SK-N-SH (cell line): ENCODE results near the gene CDH4. TPM values are rescaled to one million over a fixed set of nuclear protein-coding genes. Genes with fewer than 3 reads are reported as not detected.

ENCODE experiments used
- CTCF ChIA-PET: fragments of 300-600, 350-600 bp; formaldehyde crosslinking; extraction: SDS; loops from one replicate; lab custom pipeline; 2021; lab: Yijun Ruan, JAX
- POLR2A ChIA-PET: fragments of 350-600 bp; sonication (Branson Sonifier 250); formaldehyde crosslinking; extraction: SDS; loops from one replicate; lab custom pipeline; 2020; ENCODE audit warnings: antibody characterized with exemption, inconsistent platforms; lab: Yijun Ruan, JAX
- DNase-seq: peaks from one replicate; pipeline ENCODE4 v3.0.0; 2012
- H2AFZ ChIP-seq: fragments of 200-600 bp; sonication (generic); 2 replicates; pipeline ENCODE4 v1.8.1; 2016; ENCODE audit warnings: antibody characterized with exemption, mild to moderate bottlenecking, low read depth
- H3F3A ChIP-seq: fragments of 200-600 bp; sonication (generic); replicated peaks from 2 replicates; pipeline ENCODE3; 2016; ENCODE audit warnings: antibody characterized with exemption, mild to moderate bottlenecking; ENCODE audit not compliant: insufficient read depth
- H3K27ac ChIP-seq, 2 experiments: fragments of 200-500 bp in 1 of 2; fragments of 200-600 bp in 1 of 2; sonication (Bioruptor generic) in 1 of 2; sonication (generic), shearing (Covaris generic) in 1 of 2; 2 replicates each; pipeline versions ENCODE4 v1.5.1 to v1.6.1; 2014 to 2016; ENCODE audit warnings: low read depth in 2 of 2, inconsistent platforms in 1 of 2, low read length in 1 of 2, mild to moderate bottlenecking in 1 of 2, mixed read lengths in 1 of 2
- H3K27me3 ChIP-seq: fragments of 200-600 bp; sonication (generic), shearing (Covaris generic); 2 replicates; pipeline ENCODE4 v1.6.1; 2016; ENCODE audit warnings: mixed run types; ENCODE audit not compliant: insufficient read depth
- H3K36me3 ChIP-seq, 2 experiments: fragments of 200-500 bp in 1 of 2; fragments of 200-600 bp in 1 of 2; sonication (Bioruptor generic) in 1 of 2; sonication (generic) in 1 of 2; replicated peaks in 1 of 2; 2 replicates each; pipeline versions ENCODE3 to v1.5.1; 2014 to 2016; ENCODE audit warnings: low read length in 1 of 2, mild to moderate bottlenecking in 1 of 2; ENCODE audit not compliant: insufficient read depth in 2 of 2, control insufficient read depth in 1 of 2
- H3K4me1 ChIP-seq, 2 experiments: fragments of 200-500 bp in 1 of 2; fragments of 200-600 bp in 1 of 2; sonication (Bioruptor generic) in 1 of 2; sonication (generic), shearing (Covaris generic) in 1 of 2; 2 replicates each; pipeline versions ENCODE4 v1.5.1 to v1.6.1; 2014 to 2016; ENCODE audit warnings: low read depth in 1 of 2, low read length in 1 of 2, mixed run types in 1 of 2; ENCODE audit not compliant: insufficient read depth in 2 of 2, control insufficient read depth in 1 of 2
- H3K4me2 ChIP-seq: fragments of 200-600 bp; sonication (generic), shearing (Covaris generic); 2 replicates; pipeline ENCODE4 v1.6.1; 2017; ENCODE audit warnings: mixed run types
- H3K4me3 ChIP-seq, 2 experiments: fragments of 200-500 bp in 1 of 2; fragments of 200-600 bp in 1 of 2; sonication (Bioruptor generic) in 1 of 2; sonication (generic), shearing (Covaris generic) in 1 of 2; 2 replicates each; pipeline versions ENCODE4 v1.5.1 to v1.8.1; 2014 to 2016; ENCODE audit warnings: low read depth in 2 of 2, inconsistent platforms in 1 of 2, low read length in 1 of 2, mild to moderate bottlenecking in 1 of 2, mixed read lengths in 1 of 2, moderate library complexity in 1 of 2
- H3K79me2 ChIP-seq: fragments of 200-600 bp; sonication (generic); 2 replicates; pipeline ENCODE4 v1.8.1; 2017; ENCODE audit warnings: mild to moderate bottlenecking; ENCODE audit not compliant: insufficient read depth
- H3K9ac ChIP-seq: fragments of 200-600 bp; sonication (generic); 2 replicates; pipeline ENCODE4 v1.6.1; 2017; ENCODE audit warnings: mixed run types
- H3K9me2 ChIP-seq: fragments of 200-600 bp; sonication (generic); 2 replicates; pipeline ENCODE4 v1.6.1; 2017; ENCODE audit warnings: mixed run types
- H3K9me3 ChIP-seq: fragments of 200-600 bp; sonication (generic); 2 replicates; pipeline ENCODE4 v1.6.1; 2017; ENCODE audit warnings: mixed run types, mild to moderate bottlenecking, moderate library complexity
- H4K20me1 ChIP-seq: fragments of 200-600 bp; sonication (generic); 2 replicates; pipeline ENCODE4 v1.6.1; 2017; ENCODE audit warnings: mild to moderate bottlenecking, mixed run types; ENCODE audit not compliant: insufficient read depth
- CHD2 ChIP-seq: fragments of 150-350 bp; IDR thresholded peaks from 2 replicates; pipeline ENCODE4 v1.6.1; 2018; ENCODE audit warnings: low read length; ENCODE audit not compliant: partially characterized antibody
- EP300 ChIP-seq, 2 experiments: IDR thresholded peaks; 2 replicates each; pipeline versions ENCODE4 v1.4.0 to v1.6.1; 2012; ENCODE audit warnings: borderline replicate concordance in 1 of 2, low read depth in 1 of 2, low read length in 1 of 2
- FOSL2 ChIP-seq: IDR thresholded peaks from 2 replicates; pipeline ENCODE4 v1.4.0; 2012; ENCODE audit warnings: low read depth, mild to moderate bottlenecking, moderate library complexity, borderline replicate concordance
- IRF3 ChIP-seq: fragments of 150-350 bp; IDR thresholded peaks from 2 replicates; pipeline ENCODE4 v1.6.1; 2016; ENCODE audit warnings: mild to moderate bottlenecking, low read depth, low read length
- MAX ChIP-seq: IDR thresholded peaks from 2 replicates; pipeline ENCODE4 v1.4.0; 2012; ENCODE audit warnings: low read depth
- NRF1 ChIP-seq: IDR thresholded peaks from 2 replicates; pipeline ENCODE4 v1.6.1; 2012; ENCODE audit warnings: low read depth, mild to moderate bottlenecking, low read length
- POLR2AphosphoS5 ChIP-seq: IDR thresholded peaks from 2 replicates; pipeline ENCODE4 v1.6.1; 2012; ENCODE audit warnings: low read depth, low read length
- SMC3 ChIP-seq: IDR thresholded peaks from 2 replicates; pipeline ENCODE4 v1.6.1; 2012; ENCODE audit warnings: low read depth, low read length, improper control_type of control experiment
- YY1 ChIP-seq: IDR thresholded peaks from 2 replicates; pipeline ENCODE4 v1.4.0; 2012; ENCODE audit warnings: low read depth, mild to moderate bottlenecking
- WGBS: methylation state at CpG from one replicate; pipeline ENCODE4 v1.1.6; 2017; ENCODE audit warnings: low lambda C conversion rate; 5-methylcytosine and 5-hydroxymethylcytosine counted together
- polyA plus RNA-seq, 3 experiments: library from polyadenylated mRNA; depleted of rRNA; stranded (reverse); fragments of >200 nt; gene quantifications; 2 replicates each; pipeline ENCODE4 v1.2.3, GENCODE V29; 2012
- TF ChIP-seq, protein P1 (sequence below): IDR thresholded peaks from 2 replicates; pipeline ENCODE4 v1.4.0; 2012; ENCODE audit warnings: low read depth, borderline replicate concordance
- TF ChIP-seq, protein P2 (sequence below): IDR thresholded peaks from 2 replicates; pipeline ENCODE4; 2012
- TF ChIP-seq, protein P3 (sequence below): IDR thresholded peaks from 2 replicates; pipeline ENCODE4 v1.6.1; 2012; ENCODE audit warnings: mild to moderate bottlenecking, low read depth, low read length, moderate library complexity
- TF ChIP-seq, protein P4 (sequence below): fragments of 200-600 bp; sonication (generic); IDR thresholded peaks from 2 replicates; pipeline ENCODE4 v1.6.1; 2017; ENCODE audit warnings: antibody characterized with exemption, mild to moderate bottlenecking, moderate library complexity

The CDH4 gene
- polyA plus RNA-seq, 1 of the 3 experiments (the other 2 are of a cell fraction): not detected

DNA sequence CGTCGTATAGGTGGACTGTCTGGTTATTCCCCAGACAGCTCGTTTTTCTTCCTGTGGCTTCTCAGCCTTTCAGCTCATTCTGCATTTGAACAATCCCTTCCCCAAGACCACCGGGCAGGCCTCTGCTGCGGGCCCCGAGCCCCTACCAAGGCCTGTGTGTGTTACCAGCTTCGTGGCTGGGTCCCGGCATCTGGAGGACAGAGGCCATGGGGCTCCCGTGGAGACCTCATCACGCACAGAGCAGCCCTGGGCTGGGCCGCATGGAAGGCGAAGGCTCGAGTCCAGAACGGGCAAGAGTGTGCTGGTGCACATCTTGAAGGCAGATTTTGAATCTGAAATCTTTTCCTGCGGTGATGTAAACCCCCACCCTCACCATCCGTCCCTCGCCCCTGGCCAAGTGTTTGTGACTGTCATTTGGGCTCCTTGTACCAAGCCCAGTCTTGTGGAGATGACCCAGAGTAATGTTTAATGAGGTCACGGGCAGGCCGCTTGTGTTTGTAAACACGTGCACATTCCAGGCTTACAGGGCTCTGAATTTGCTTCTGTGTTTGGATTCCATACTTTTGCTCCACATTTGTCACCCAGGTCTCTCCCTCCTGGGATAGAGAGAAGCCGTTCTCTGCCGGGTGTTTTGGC, 119.6 kb downstream of the CDH4 start:
- TF ChIP-seq, protein P1, sequence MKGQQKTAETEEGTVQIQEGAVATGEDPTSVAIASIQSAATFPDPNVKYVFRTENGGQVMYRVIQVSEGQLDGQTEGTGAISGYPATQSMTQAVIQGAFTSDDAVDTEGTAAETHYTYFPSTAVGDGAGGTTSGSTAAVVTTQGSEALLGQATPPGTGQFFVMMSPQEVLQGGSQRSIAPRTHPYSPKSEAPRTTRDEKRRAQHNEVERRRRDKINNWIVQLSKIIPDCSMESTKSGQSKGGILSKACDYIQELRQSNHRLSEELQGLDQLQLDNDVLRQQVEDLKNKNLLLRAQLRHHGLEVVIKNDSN: no peak
- TF ChIP-seq EP300 (IDR thresholded peaks at IDR 0.05; ENCODE audit: borderline replicate concordance in 1 of 2, low read depth in 1 of 2, low read length in 1 of 2) (no peak), SMC3 (no peak), IRF3 (no peak), YY1 (no peak), FOSL2 (no peak), CHD2 (no peak), MAX (no peak), NRF1 (no peak), POLR2AphosphoS5 (no peak)
- TF ChIP-seq, protein P2, sequence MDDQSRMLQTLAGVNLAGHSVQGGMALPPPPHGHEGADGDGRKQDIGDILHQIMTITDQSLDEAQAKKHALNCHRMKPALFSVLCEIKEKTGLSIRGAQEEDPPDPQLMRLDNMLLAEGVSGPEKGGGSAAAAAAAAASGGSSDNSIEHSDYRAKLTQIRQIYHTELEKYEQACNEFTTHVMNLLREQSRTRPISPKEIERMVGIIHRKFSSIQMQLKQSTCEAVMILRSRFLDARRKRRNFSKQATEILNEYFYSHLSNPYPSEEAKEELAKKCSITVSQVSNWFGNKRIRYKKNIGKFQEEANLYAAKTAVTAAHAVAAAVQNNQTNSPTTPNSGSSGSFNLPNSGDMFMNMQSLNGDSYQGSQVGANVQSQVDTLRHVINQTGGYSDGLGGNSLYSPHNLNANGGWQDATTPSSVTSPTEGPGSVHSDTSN: no peak
- TF ChIP-seq, protein P3, sequence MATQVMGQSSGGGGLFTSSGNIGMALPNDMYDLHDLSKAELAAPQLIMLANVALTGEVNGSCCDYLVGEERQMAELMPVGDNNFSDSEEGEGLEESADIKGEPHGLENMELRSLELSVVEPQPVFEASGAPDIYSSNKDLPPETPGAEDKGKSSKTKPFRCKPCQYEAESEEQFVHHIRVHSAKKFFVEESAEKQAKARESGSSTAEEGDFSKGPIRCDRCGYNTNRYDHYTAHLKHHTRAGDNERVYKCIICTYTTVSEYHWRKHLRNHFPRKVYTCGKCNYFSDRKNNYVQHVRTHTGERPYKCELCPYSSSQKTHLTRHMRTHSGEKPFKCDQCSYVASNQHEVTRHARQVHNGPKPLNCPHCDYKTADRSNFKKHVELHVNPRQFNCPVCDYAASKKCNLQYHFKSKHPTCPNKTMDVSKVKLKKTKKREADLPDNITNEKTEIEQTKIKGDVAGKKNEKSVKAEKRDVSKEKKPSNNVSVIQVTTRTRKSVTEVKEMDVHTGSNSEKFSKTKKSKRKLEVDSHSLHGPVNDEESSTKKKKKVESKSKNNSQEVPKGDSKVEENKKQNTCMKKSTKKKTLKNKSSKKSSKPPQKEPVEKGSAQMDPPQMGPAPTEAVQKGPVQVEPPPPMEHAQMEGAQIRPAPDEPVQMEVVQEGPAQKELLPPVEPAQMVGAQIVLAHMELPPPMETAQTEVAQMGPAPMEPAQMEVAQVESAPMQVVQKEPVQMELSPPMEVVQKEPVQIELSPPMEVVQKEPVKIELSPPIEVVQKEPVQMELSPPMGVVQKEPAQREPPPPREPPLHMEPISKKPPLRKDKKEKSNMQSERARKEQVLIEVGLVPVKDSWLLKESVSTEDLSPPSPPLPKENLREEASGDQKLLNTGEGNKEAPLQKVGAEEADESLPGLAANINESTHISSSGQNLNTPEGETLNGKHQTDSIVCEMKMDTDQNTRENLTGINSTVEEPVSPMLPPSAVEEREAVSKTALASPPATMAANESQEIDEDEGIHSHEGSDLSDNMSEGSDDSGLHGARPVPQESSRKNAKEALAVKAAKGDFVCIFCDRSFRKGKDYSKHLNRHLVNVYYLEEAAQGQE: no peak
- TF ChIP-seq, protein P4, sequence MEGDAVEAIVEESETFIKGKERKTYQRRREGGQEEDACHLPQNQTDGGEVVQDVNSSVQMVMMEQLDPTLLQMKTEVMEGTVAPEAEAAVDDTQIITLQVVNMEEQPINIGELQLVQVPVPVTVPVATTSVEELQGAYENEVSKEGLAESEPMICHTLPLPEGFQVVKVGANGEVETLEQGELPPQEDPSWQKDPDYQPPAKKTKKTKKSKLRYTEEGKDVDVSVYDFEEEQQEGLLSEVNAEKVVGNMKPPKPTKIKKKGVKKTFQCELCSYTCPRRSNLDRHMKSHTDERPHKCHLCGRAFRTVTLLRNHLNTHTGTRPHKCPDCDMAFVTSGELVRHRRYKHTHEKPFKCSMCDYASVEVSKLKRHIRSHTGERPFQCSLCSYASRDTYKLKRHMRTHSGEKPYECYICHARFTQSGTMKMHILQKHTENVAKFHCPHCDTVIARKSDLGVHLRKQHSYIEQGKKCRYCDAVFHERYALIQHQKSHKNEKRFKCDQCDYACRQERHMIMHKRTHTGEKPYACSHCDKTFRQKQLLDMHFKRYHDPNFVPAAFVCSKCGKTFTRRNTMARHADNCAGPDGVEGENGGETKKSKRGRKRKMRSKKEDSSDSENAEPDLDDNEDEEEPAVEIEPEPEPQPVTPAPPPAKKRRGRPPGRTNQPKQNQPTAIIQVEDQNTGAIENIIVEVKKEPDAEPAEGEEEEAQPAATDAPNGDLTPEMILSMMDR: no peak
- no peak for DNase-seq
- no peaks in the 10 kb centered on the region for H3F3A ChIP-seq
- H3K79me2 ChIP-seq: no peaks in the 10 kb centered on the region
- POLR2A ChIA-PET: no interaction called here
- H3K4me2 ChIP-seq: no peak overlapping the region
- H4K20me1 ChIP-seq: no peaks in the 10 kb centered on the region
- H3K4me3 ChIP-seq: no peak overlapping the region
- H3K9ac ChIP-seq: no peak overlapping the region
- no peaks in the 10 kb centered on the region for H3K4me1 ChIP-seq
- no peaks in the 10 kb centered on the region for H3K36me3 ChIP-seq
- H3K27ac ChIP-seq: no peak overlapping the region
- H3K9me2 ChIP-seq: no peaks in the 10 kb centered on the region
- H3K27me3 ChIP-seq: no peaks in the 10 kb centered on the region
- no peak overlapping the region for H2AFZ ChIP-seq
- WGBS: 45% methylated on average over 12 of the region's 22 CpGs
- H3K9me3 ChIP-seq: no peaks in the 10 kb centered on the region
- CTCF ChIA-PET: no interaction called here
